Mucosa of gallbladder (tissue), 1 donor: ENCODE results near the gene FAM167B. TPM values are rescaled to one million over a fixed set of nuclear protein-coding genes. Genes with fewer than 3 reads are reported as not detected.

Source experiments
- total RNA-seq: library from RNA; stranded (reverse); gene quantifications from one replicate; pipeline ENCODE4 v1.2.1, GENCODE V29; 2021
- donor health status: DM: no; HTN: no; CAD: no.

Gene FAM167B
- total RNA-seq, 1 donor from 2014 or later: 7.6 TPM

Other genes starting within 250 kb of the FAM167B start
- 99.4 TPM for gene KHDRBS1, start 233.4 kb upstream of the FAM167B start, total RNA-seq
- 18.4 TPM for gene TMEM39B, start 174.3 kb upstream of the FAM167B start, total RNA-seq
- gene KPNA6, start 139.2 kb upstream of the FAM167B start, total RNA-seq: 65.2 TPM
- 62.1 TPM for gene TXLNA, start 67.5 kb upstream of the FAM167B start, total RNA-seq
- gene CCDC28B, start 46.6 kb upstream of the FAM167B start, total RNA-seq: 12.1 TPM
- 3.5 TPM for gene IQCC, start 41.6 kb upstream of the FAM167B start, total RNA-seq
- gene DCDC2B, start 38.1 kb upstream of the FAM167B start, total RNA-seq: not detected
- gene TMEM234, start 24.9 kb upstream of the FAM167B start, total RNA-seq: 35.1 TPM
- 132 TPM for gene EIF3I, start 24.8 kb upstream of the FAM167B start, total RNA-seq
- 11.5 TPM for gene LCK, start 4.0 kb downstream of the FAM167B start, total RNA-seq
- 166 TPM for gene HDAC1, start 44.9 kb downstream of the FAM167B start, total RNA-seq
- 303 TPM for gene MARCKSL1, start 89.0 kb downstream of the FAM167B start, total RNA-seq
- gene FAM229A, start 115.3 kb downstream of the FAM167B start, total RNA-seq: 11.1 TPM
- 3.3 TPM for gene TSSK3, start 115.3 kb downstream of the FAM167B start, total RNA-seq
- 101 TPM for gene BSDC1, start 147.2 kb downstream of the FAM167B start, total RNA-seq
- gene ZBTB8B, start 217.8 kb downstream of the FAM167B start, total RNA-seq: 0.03 TPM